ENCODE data around the gene AIM2. TPM values are rescaled to one million over a fixed set of nuclear protein-coding genes. Genes with fewer than 3 reads are reported as not detected.
"Not testable (repeated sequence)": the region's sequence is repeated elsewhere in the genome, so short reads cannot be mapped to it uniquely, and the experiment has no call there.

AIM2 gene
- total RNA-seq, 1 donor from 2014 or later = 5.3 TPM

GRCh38 chr1:159058751-159059150 lies 17.8 kb downstream of the AIM2 start:
- no peak for DNase-seq
- Mint-ChIP-seq H3K9me3 (ENCODE audit: unreplicated experiment) (no peaks in the 10 kb centered on the region), H3K36me3 (ENCODE audit: unreplicated experiment) (no peaks in the 10 kb centered on the region), H3K4me1 (ENCODE audit: low read depth, unreplicated experiment) (no peaks in the 10 kb centered on the region), H3K27me3 (ENCODE audit: unreplicated experiment) (no peaks in the 10 kb centered on the region), H3K4me3 (ENCODE audit: unreplicated experiment) (no peak overlapping the region), H3K27ac (ENCODE audit: unreplicated experiment) (no peak overlapping the region)
- TF ChIP-seq CTCF (IDR thresholded peaks at IDR 0.05; ENCODE audit: partially characterized antibody, unreplicated experiment) = no peak

GRCh38 chr1:159056069-159056698 lies 20.4 kb downstream of the AIM2 start:
- no peak for DNase-seq
- H3K36me3 Mint-ChIP-seq (ENCODE audit: unreplicated experiment) = no peaks in the 10 kb centered on the region
- H3K4me1 Mint-ChIP-seq (ENCODE audit: low read depth, unreplicated experiment) = no peaks in the 10 kb centered on the region
- H3K9me3 Mint-ChIP-seq (ENCODE audit: unreplicated experiment) = no peaks in the 10 kb centered on the region
- no peak overlapping the region for H3K27ac Mint-ChIP-seq (ENCODE audit: unreplicated experiment)
- no peak overlapping the region for H3K4me3 Mint-ChIP-seq (ENCODE audit: unreplicated experiment)
- TF ChIP-seq CTCF (IDR thresholded peaks at IDR 0.05; ENCODE audit: partially characterized antibody, unreplicated experiment) = no peak
- H3K27me3 Mint-ChIP-seq (ENCODE audit: unreplicated experiment) = no peaks in the 10 kb centered on the region

GRCh38 chr1:159055181-159055641 lies 21.4 kb downstream of the AIM2 start:
- Mint-ChIP-seq H3K4me1 (ENCODE audit: low read depth, unreplicated experiment) (no peaks in the 10 kb centered on the region), H3K27ac (ENCODE audit: unreplicated experiment) (no peak overlapping the region), H3K4me3 (ENCODE audit: unreplicated experiment) (no peak overlapping the region), H3K27me3 (ENCODE audit: unreplicated experiment) (no peaks in the 10 kb centered on the region), H3K9me3 (ENCODE audit: unreplicated experiment) (no peaks in the 10 kb centered on the region), H3K36me3 (ENCODE audit: unreplicated experiment) (no peaks in the 10 kb centered on the region)
- TF ChIP-seq CTCF (IDR thresholded peaks at IDR 0.05; ENCODE audit: partially characterized antibody, unreplicated experiment) = no peak
- no peak for DNase-seq

- Mint-ChIP-seq H3K4me1 (ENCODE audit: low read depth, unreplicated experiment) (no peaks in the 10 kb centered on the region), H3K36me3 (ENCODE audit: unreplicated experiment) (no peaks in the 10 kb centered on the region), H3K27me3 (ENCODE audit: unreplicated experiment) (no peaks in the 10 kb centered on the region), H3K27ac (ENCODE audit: unreplicated experiment) (no peak overlapping the region), H3K4me3 (ENCODE audit: unreplicated experiment) (no peak overlapping the region), H3K9me3 (ENCODE audit: unreplicated experiment) (no peaks in the 10 kb centered on the region)
- DNase-seq = no peak
- no peak for TF ChIP-seq CTCF (IDR thresholded peaks at IDR 0.05; ENCODE audit: partially characterized antibody, unreplicated experiment)
These were observed 22.1 kb downstream of the AIM2 start for GRCh38 chr1:159054427-159054826.

GRCh38 chr1:159051436-159051835 lies 25.1 kb downstream of the AIM2 start:
- Mint-ChIP-seq H3K27ac (ENCODE audit: unreplicated experiment) (no peak overlapping the region), H3K4me1 (ENCODE audit: low read depth, unreplicated experiment) (no peaks in the 10 kb centered on the region), H3K4me3 (ENCODE audit: unreplicated experiment) (no peak overlapping the region), H3K36me3 (ENCODE audit: unreplicated experiment) (no peaks in the 10 kb centered on the region), H3K9me3 (ENCODE audit: unreplicated experiment) (no peaks in the 10 kb centered on the region), H3K27me3 (ENCODE audit: unreplicated experiment) (no peaks in the 10 kb centered on the region)
- DNase-seq = no peak
- no peak for TF ChIP-seq CTCF (IDR thresholded peaks at IDR 0.05; ENCODE audit: partially characterized antibody, unreplicated experiment)

GRCh38 chr1:159046486-159046885 lies 30.1 kb downstream of the AIM2 start:
- H3K36me3 Mint-ChIP-seq (ENCODE audit: unreplicated experiment); H3K9me3 Mint-ChIP-seq (ENCODE audit: unreplicated experiment); H3K4me1 Mint-ChIP-seq (ENCODE audit: low read depth, unreplicated experiment); DNase-seq; H3K27me3 Mint-ChIP-seq (ENCODE audit: unreplicated experiment); H3K4me3 Mint-ChIP-seq (ENCODE audit: unreplicated experiment); H3K27ac Mint-ChIP-seq (ENCODE audit: unreplicated experiment): not testable (repeated sequence)

All from glutamatergic neuron (in vitro differentiated cells).